ES-I3 (cell line): Measurements from ENCODE around the gene AKNA.

Experiments used
- H3K36me3 ChIP-seq: 2 replicates; pipeline ENCODE4 v1.6.1; 2013; ENCODE audit warnings: mild to moderate bottlenecking, low read length, control low read depth, moderate library complexity; ENCODE audit not compliant: insufficient read depth
- H3K4me1 ChIP-seq: 2 replicates; pipeline ENCODE4 v1.6.1; 2013; ENCODE audit warnings: mild to moderate bottlenecking, control low read depth, low read length; ENCODE audit not compliant: insufficient read depth
- H3K9ac ChIP-seq: 2 replicates; pipeline ENCODE4 v1.6.1; 2013; ENCODE audit warnings: low read depth, mild to moderate bottlenecking, low read length, moderate library complexity
- H3K9me3 ChIP-seq: 2 replicates; pipeline ENCODE4 v1.6.1; 2013; ENCODE audit warnings: mild to moderate bottlenecking, low read length, moderate library complexity; ENCODE audit not compliant: control insufficient read depth, insufficient read depth

The AKNA gene

DNA sequence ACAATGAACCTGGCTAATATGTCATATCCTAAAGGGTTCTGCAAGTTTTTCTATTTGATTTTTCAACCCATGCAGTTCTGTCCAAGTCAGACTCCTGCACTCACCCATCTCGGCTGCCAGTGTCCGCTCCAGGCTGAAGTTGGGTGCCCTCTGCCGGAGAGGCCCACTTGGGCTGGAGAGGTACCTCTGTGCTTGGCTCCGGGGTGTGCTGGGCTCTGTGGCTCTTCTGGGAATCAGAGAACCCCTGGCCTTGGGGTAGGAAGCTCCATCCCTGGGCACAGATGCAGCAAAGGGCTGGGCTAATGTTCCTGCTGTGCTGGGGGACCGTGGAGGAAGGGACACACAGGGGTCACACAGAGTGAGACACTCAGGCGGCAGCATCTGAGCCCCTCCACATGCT lies 32.0 kb downstream of the AKNA start:
- no peak overlapping the region for H3K9ac ChIP-seq
- no peaks in the 10 kb centered on the region for H3K9me3 ChIP-seq
- peaks cover 32% of the 10 kb centered on the region for H3K36me3 ChIP-seq
- H3K4me1 ChIP-seq: no peaks in the 10 kb centered on the region

GRCh38 chr9:114351932-114352331 lies 35.9 kb downstream of the AKNA start:
- Histone ChIP-seq H3K4me1 (peaks cover 15% of the 10 kb centered on the region), H3K9me3 (no peaks in the 10 kb centered on the region), H3K36me3 (peaks cover 37% of the 10 kb centered on the region), H3K9ac (no peak overlapping the region)

- Histone ChIP-seq H3K4me1 (peaks cover 15% of the 10 kb centered on the region), H3K9me3 (no peaks in the 10 kb centered on the region), H3K9ac (no peak overlapping the region), H3K36me3 (peaks cover 38% of the 10 kb centered on the region)
Observed at GRCh38 chr9:114350636-114351401, 37.0 kb downstream of the AKNA start.

DNA sequence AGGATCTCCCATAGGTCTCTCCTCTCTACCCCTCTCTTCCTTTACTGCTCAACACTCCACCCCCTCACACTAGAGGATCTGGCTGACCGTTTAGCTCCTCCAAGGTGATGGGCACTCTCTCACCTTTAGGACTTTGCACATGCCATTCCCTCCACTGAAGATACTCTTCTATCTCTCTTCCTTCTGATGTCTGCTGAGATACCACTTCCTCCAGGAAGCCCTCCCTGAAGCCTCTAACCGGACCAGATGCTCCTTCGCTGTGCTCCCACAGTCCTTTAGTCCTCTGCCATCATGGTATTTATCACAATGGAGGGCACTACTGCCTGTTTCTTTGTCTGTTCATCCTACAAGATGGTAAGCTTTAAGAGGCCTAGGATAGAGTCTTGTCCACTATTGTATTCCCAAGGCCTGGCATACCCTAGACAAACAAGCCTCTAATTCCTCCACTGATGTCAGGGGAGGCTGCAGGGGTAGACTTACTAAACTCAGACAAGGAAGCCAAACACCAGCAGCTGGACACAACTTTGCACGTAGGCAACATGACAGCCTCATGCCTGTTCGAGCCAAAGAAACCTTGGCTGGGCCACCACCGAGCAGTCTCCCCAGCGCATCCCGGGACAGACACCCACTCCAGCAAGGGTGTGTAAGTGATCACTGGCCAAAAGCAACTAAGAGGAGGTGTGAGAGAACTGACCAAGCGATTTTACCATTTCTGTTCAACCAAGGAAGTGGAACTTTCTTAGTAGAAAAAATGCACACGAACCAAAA lies 37.9 kb downstream of the AKNA start:
- Histone ChIP-seq H3K9me3 (no peaks in the 10 kb centered on the region), H3K4me1 (peaks cover 15% of the 10 kb centered on the region), H3K9ac (no peak overlapping the region), H3K36me3 (peaks cover 38% of the 10 kb centered on the region)

- Histone ChIP-seq H3K9me3 (no peaks in the 10 kb centered on the region), H3K4me1 (peaks cover 15% of the 10 kb centered on the region), H3K36me3 (peaks cover 39% of the 10 kb centered on the region), H3K9ac (no peak overlapping the region)
Observed at GRCh38 chr9:114348906-114349482, 38.8 kb downstream of the AKNA start.

GRCh38 chr9:114348261-114348905 lies 39.4 kb downstream of the AKNA start:
- no peak overlapping the region; the same call in 1 of the 2 replicates for H3K9ac ChIP-seq
- H3K36me3 ChIP-seq: peaks cover 45% of the 10 kb centered on the region
- H3K4me1 ChIP-seq: peaks cover 15% of the 10 kb centered on the region
- no peaks in the 10 kb centered on the region for H3K9me3 ChIP-seq

GRCh38 chr9:114347675-114348074 lies 40.1 kb downstream of the AKNA start:
- Histone ChIP-seq H3K9ac (no peak overlapping the region), H3K36me3 (peaks cover 52% of the 10 kb centered on the region), H3K9me3 (no peaks in the 10 kb centered on the region), H3K4me1 (peaks cover 15% of the 10 kb centered on the region)

- Histone ChIP-seq H3K9ac (no peak overlapping the region), H3K4me1 (peaks cover 15% of the 10 kb centered on the region), H3K36me3 (peaks cover 52% of the 10 kb centered on the region), H3K9me3 (no peaks in the 10 kb centered on the region)
Observed at GRCh38 chr9:114346146-114346545, 41.6 kb downstream of the AKNA start.

- no peak overlapping the region for H3K9ac ChIP-seq
- H3K9me3 ChIP-seq: no peaks in the 10 kb centered on the region
- peaks cover 56% of the 10 kb centered on the region for H3K36me3 ChIP-seq
- H3K4me1 ChIP-seq: peaks cover 15% of the 10 kb centered on the region
Observed at GRCh38 chr9:114345493-114346065, 42.2 kb downstream of the AKNA start.

- peaks cover 12% of the 10 kb centered on the region for H3K4me1 ChIP-seq
- H3K9ac ChIP-seq: no peak overlapping the region
- H3K9me3 ChIP-seq: no peaks in the 10 kb centered on the region
- H3K36me3 ChIP-seq: peaks cover 50% of the 10 kb centered on the region
Observed at GRCh38 chr9:114344692-114345091, 43.1 kb downstream of the AKNA start.

DNA sequence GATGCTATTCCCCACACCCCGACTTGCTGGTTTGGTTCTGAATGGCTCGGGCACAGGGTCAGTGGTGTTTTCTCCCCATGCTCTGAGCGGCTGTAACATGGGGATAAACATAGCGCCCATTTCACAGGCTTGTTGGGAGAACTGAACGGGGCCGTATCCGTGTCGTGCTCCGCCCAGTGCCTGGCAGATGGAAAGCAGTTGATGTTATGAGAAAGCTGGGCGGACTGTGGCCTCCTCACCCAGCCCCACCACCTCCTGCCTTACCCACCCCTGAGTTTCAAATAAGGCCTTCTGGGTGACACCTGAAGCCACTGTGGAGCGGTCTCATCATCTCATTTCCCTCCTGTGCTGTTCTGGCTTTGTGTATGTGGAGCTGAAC lies 43.6 kb downstream of the AKNA start:
- no peaks in the 10 kb centered on the region for H3K9me3 ChIP-seq
- H3K9ac ChIP-seq: no peak overlapping the region
- H3K4me1 ChIP-seq: peaks cover 7% of the 10 kb centered on the region; the same call in 1 of the 2 replicates
- peaks cover 51% of the 10 kb centered on the region for H3K36me3 ChIP-seq

- no peaks in the 10 kb centered on the region for H3K9me3 ChIP-seq
- H3K4me1 ChIP-seq: peaks cover 5% of the 10 kb centered on the region; the same call in 1 of the 2 replicates
- peaks cover 51% of the 10 kb centered on the region for H3K36me3 ChIP-seq
- no peak overlapping the region for H3K9ac ChIP-seq
Observed at GRCh38 chr9:114343471-114344187, 44.2 kb downstream of the AKNA start.

- H3K4me1 ChIP-seq: no peaks in the 10 kb centered on the region
- no peak overlapping the region for H3K9ac ChIP-seq
- H3K9me3 ChIP-seq: no peaks in the 10 kb centered on the region
- peaks cover 44% of the 10 kb centered on the region for H3K36me3 ChIP-seq
Observed at GRCh38 chr9:114342755-114343440, 44.9 kb downstream of the AKNA start.
